Diencephalon (tissue), 1 donor: Measurements from ENCODE around the gene TSGA10IP. TPM values are rescaled to one million over a fixed set of nuclear protein-coding genes. Genes with fewer than 3 reads are reported as not detected.

Experiments
- total RNA-seq: library from RNA; depleted of rRNA; stranded (reverse); fragments of >200 nt; gene quantifications from one replicate; pipeline ENCODE4 v1.2.3, GENCODE V29; 2014

The TSGA10IP gene
- total RNA-seq: 0.69 TPM

DNA sequence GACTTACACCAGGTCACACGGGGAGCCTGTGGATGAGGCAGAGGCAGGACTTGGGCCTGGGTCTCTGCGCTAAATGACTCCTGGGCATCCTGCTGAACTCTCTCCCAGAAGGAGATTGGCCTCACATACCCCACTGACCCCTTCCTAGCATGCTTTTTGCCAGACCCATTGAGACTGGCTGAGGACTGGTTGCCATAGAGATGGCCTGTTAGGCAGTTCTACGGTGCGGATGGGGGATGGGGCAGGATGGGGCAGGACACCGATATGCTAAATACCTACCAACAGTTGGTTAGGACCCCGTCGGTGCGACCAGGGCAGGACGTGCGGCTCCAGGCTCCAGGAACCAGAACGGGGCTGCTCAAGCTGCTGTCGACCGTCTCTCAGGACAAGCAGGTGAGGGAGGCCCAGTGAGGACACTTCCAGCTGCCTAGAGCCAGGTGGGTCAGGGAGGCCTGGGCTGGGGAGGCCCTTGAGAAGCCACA lies at the start of gene TSGA10IP:
TSGA10IP (plus strand) TSS at position 51 of the 482 bp plus-strand sequence; CDS start at position 247, 196 bp downstream.

DNA sequence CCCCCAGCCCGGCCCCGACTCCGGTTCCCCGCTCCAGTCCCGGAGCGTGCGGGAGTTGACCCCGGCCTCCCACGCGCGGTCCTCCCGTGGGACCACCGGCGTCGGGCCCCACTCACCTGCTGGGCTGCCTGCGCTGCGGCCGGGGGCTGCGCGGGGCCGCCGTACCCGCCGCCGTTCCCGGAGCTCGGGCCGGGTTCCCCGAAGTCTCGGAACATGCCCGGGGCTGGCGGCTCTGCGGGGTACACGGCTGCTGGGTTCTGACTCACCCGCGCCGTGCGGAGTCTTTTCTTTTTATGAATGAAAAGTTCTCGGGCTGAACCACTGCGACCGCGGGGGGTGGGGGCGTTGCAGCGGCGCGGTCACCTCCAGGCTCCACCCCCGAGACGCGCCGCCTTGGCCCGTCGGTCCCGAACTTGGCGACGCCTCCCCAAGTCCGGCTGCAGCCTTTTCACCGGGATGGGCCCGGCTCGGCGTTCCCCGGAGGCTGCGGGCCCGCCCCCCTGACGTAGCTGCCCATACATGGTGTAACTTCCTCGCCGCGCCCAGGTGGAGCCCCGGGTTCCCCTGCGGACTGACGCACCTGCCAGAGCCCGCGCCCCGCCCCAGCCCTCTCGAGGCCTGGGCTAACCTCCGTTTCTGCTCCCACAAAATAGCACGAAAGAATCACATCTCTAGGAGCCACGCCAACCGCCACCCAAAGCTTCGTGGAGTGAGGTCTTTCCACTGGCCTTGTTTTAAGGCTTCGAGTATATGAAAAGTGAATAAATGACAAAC lies 45.0 kb upstream of the TSGA10IP start, which contains the start of gene FOSL1:
FOSL1 (minus strand) TSS at position 264 of the 774 bp plus-strand sequence; CDS start at position 215, 49 bp downstream.

DNA sequence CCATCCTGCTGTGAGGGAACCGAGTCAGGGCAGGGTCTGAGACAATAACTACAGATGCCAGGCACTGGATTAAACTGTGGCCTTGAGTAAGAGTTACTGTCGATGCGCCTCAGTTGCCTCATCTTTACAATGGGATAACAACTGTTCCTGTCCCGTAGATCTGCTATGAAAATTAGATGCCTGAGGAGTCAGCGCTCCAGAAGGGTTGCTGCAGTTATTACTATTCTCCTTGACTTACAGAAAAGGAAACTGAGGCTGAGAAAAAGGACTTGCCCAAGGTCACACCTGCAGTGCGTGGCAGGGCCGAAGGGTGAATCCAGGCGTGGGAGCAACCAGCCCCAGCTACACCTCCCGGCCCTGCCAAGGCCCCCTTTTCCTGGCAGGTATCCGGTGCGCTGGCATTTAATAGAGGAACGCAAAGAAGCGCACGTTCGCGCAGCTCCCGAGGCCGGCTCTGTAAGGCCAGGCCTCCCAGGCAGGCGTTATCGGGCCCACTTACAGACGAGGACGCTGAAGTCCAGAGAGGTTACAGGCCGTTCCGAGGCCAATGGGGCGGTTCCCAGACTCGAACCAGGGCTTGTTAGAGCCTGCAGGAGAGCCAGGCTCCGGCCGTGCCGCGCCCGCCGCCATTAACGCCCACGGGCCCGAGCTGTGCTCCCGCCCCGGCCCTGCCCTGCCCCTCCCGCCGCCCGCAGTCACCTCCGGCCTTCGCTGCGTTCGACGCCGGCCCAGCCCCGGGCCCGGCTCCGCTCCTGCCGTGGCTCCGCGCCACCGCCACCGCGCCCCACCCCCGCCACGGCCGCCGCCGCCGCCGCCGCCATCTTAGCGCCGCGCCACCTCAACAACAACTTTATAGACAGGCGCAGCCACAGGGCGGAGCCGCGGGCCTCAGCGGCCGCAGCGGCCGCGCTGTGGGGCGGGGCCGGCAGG lies 26.8 kb upstream of the TSGA10IP start, which contains the start of gene C11orf68:
C11orf68 (minus strand) TSS at position 852 of the 930 bp plus-strand sequence; CDS start at position 821, 31 bp downstream.

DNA sequence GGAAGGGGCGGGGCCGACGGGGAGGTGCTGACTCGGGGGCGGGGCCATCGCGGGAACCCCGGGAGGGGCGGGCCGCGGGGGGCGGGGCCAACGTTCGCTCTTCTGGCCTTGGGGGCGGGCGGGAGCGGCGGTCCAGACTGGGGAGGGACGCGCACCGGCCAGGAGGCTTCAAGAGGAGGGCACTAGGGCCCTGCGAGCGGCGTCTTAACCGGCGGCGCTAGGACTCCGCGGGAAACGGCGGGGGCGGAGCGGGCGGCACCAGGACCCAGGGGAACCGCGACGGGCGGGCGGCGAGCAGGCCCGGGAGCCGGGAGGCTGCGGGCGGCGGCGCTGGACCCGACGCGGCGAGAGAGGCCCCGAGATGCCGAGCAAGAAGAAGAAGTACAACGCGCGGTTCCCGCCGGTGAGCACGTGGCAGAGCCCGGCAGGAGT lies 26.1 kb upstream of the TSGA10IP start, which contains the start of gene DRAP1:
DRAP1 (plus strand) TSS at position 286 of the 432 bp plus-strand sequence; CDS start at position 362, 76 bp downstream.

DNA sequence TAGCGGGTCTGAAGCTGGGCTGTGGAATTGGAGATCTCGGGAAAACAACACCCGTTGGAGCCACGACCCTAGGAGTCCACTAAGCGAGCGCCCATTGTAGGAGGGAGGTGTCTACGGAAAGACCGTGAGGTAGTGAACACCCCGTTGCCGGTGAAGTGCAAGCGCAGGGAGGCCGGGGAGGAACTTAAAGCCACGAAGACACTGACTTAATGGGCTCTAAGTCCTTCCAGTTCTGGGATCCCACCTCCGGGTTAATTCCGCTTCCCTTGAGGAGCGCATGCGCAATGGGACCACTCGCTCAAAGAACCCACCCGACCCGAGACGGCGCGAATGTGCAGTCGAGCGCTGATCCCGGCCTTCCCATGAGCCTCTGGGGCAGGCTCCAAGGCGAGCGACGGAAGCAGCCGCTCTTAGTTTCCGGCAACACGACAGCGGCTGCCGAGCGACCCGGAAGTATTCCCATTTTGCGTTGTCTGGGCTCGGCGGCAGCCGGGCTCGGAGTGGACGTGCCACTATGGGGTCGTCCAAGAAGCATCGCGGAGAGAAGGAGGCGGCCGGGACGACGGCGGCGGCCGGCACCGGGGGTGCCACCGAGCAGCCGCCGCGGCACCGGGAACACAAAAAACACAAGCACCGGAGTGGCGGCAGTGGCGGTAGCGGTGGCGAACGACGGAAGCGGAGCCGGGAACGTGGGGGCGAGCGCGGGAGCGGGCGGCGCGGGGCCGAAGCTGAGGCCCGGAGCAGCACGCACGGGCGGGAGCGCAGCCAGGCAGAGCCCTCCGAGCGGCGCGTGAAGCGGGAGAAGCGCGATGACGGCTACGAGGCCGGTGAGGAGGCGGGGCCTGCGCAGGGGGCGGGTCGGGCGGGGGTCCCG lies 16.2 kb downstream of the TSGA10IP start, which contains the start of gene SART1:
SART1 (plus strand) TSS at position 468 of the 874 bp plus-strand sequence; CDS start at position 515, 47 bp downstream.

DNA sequence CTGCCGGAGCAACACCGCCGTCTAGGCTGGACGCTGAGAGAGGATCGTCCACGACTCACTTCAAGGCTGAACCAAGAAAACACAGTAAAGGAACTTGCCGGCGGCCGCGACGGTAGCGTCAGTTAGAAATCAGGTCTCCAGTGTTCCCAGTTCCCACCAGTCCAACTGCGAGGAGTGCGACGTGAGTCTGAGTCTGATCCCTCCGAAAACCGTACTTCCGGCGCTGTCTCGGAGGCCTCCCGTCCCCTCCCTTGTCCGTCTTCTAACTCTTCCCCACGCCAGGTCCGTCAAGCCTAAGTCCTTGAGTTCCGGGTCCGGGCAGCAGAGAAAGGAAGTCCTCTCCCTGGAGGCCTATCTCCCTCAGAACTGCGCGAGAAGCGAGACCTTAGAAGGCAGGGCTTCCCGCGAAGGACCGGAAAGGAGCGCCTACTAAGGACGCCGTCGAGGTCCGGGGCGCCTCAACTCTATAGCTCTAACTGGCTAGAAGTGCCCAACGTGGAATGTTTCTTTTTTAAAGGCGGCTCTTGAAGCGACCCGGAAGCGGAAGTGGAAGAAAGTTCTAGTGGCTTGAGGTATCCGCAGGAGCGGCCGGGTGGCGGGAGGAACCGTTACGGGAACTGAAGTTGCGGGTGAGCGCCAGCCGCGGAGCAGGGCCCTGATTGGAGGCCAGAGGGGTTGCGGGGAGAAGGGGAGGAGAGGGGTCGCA lies 56.8 kb downstream of the TSGA10IP start, which contains the start of the genes BANF1 and EIF1AD:
BANF1 (plus strand) TSS at position 562 of the 706 bp plus-strand sequence. CDS start 748 bp downstream, outside the sequence.
EIF1AD (minus strand) TSS at position 216 of the 706 bp plus-strand sequence. CDS start 1,768 bp downstream, outside the sequence.

Other genes with a start within 250 kb of the TSGA10IP start
- gene KAT5, start 233.2 kb upstream of the TSGA10IP start, total RNA-seq: 46.8 TPM
- gene RNASEH2C, start 224.7 kb upstream of the TSGA10IP start, total RNA-seq: 9.5 TPM
- 4.8 TPM for gene AP5B1, start 164.5 kb upstream of the TSGA10IP start, total RNA-seq
- not detected for gene OVOL1, start 158.4 kb upstream of the TSGA10IP start, total RNA-seq
- 7.6 TPM for gene SNX32, start 111.5 kb upstream of the TSGA10IP start, total RNA-seq
- 545 TPM for gene CFL1, start 87.3 kb upstream of the TSGA10IP start, total RNA-seq
- gene MUS81, start 85.0 kb upstream of the TSGA10IP start, total RNA-seq: 43.1 TPM
- gene EFEMP2, start 72.7 kb upstream of the TSGA10IP start, total RNA-seq: 12.7 TPM
- not detected for gene CTSW, start 65.6 kb upstream of the TSGA10IP start, total RNA-seq
- gene FIBP, start 57.0 kb upstream of the TSGA10IP start, total RNA-seq: 141 TPM
- 15.2 TPM for gene CCDC85B, start 54.8 kb upstream of the TSGA10IP start, total RNA-seq
- not detected for gene FOSL1, start 45.1 kb upstream of the TSGA10IP start, total RNA-seq
- 15.2 TPM for gene C11orf68, start 26.4 kb upstream of the TSGA10IP start, total RNA-seq
- 75.9 TPM for gene DRAP1, start 26.1 kb upstream of the TSGA10IP start, total RNA-seq
- gene SART1, start 16.3 kb downstream of the TSGA10IP start, total RNA-seq: 28.6 TPM
- 24.7 TPM for gene EIF1AD, start 56.7 kb downstream of the TSGA10IP start, total RNA-seq
- 26.3 TPM for gene BANF1, start 57.0 kb downstream of the TSGA10IP start, total RNA-seq
- not detected for gene CST6, start 66.5 kb downstream of the TSGA10IP start, total RNA-seq
- not detected for gene CATSPER1, start 81.0 kb downstream of the TSGA10IP start, total RNA-seq
- gene GAL3ST3, start 103.7 kb downstream of the TSGA10IP start, total RNA-seq: 15.5 TPM
- gene SF3B2, start 106.9 kb downstream of the TSGA10IP start, total RNA-seq: 104 TPM
- gene PACS1, start 124.8 kb downstream of the TSGA10IP start, total RNA-seq: 57.9 TPM